Measurements from ENCODE around the gene PAIP2.

Gene PAIP2

GRCh38 chr5:139392678-139393496 lies 51.2 kb downstream of the PAIP2 start:
- peak overlapping the region; percentile 29 for H3K4me3 ChIP-seq (replicated peaks; ENCODE audit: insufficient read depth, low read length)
- peak overlapping the region; percentile 50 for H3K27ac ChIP-seq (replicated peaks)
- DNase-seq (ENCODE audit: low read depth in 1 of 2, low spot score in 1 of 2), result peak; percentile 38 to 62

GRCh38 chr5:139393497-139394122 lies 52.0 kb downstream of the PAIP2 start:
- no peak overlapping the region for H3K27ac ChIP-seq (replicated peaks)
- no peaks in the 10 kb centered on the region for H3K27me3 ChIP-seq (ENCODE audit: insufficient read depth, poor library complexity, severe bottlenecking)
- DNase-seq (ENCODE audit: low read depth in 1 of 2, low spot score in 1 of 2), result no peak
- TF ChIP-seq GABPA (IDR thresholded peaks at IDR 0.05; ENCODE audit: low read depth), result no peak
- TF ChIP-seq, protein P1, sequence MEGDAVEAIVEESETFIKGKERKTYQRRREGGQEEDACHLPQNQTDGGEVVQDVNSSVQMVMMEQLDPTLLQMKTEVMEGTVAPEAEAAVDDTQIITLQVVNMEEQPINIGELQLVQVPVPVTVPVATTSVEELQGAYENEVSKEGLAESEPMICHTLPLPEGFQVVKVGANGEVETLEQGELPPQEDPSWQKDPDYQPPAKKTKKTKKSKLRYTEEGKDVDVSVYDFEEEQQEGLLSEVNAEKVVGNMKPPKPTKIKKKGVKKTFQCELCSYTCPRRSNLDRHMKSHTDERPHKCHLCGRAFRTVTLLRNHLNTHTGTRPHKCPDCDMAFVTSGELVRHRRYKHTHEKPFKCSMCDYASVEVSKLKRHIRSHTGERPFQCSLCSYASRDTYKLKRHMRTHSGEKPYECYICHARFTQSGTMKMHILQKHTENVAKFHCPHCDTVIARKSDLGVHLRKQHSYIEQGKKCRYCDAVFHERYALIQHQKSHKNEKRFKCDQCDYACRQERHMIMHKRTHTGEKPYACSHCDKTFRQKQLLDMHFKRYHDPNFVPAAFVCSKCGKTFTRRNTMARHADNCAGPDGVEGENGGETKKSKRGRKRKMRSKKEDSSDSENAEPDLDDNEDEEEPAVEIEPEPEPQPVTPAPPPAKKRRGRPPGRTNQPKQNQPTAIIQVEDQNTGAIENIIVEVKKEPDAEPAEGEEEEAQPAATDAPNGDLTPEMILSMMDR (IDR thresholded peaks at IDR 0.05; ENCODE audit: insufficient read depth, low read length), result no peak
- no peak overlapping the region for H3K4me3 ChIP-seq (replicated peaks; ENCODE audit: insufficient read depth, low read length)

More at GRCh38 chr5:139392678-139393496, 51.2 kb downstream of the PAIP2 start:
- no peaks in the 10 kb centered on the region for H3K27me3 ChIP-seq (ENCODE audit: insufficient read depth, poor library complexity, severe bottlenecking)
- TF ChIP-seq, protein P1 (IDR thresholded peaks at IDR 0.05; ENCODE audit: insufficient read depth, low read length), result no peak
- peak; percentile 30; the same call in 1 of the 2 replicates for TF ChIP-seq SPI1 (IDR thresholded peaks at IDR 0.05; ENCODE audit: borderline replicate concordance, low read depth)

- Histone ChIP-seq H3K4me3 (replicated peaks; ENCODE audit: insufficient read depth, low read length) (no peak overlapping the region), H3K27ac (replicated peaks) (no peak overlapping the region), H3K27me3 (ENCODE audit: insufficient read depth, poor library complexity, severe bottlenecking) (no peaks in the 10 kb centered on the region)
- no peak for DNase-seq (ENCODE audit: low read depth in 1 of 2, low spot score in 1 of 2)
- TF ChIP-seq POLR2AphosphoS5 (IDR thresholded peaks at IDR 0.05; ENCODE audit: low read depth) (no peak), GABPA (IDR thresholded peaks at IDR 0.05; ENCODE audit: low read depth) (no peak), REST (IDR thresholded peaks at IDR 0.05; ENCODE audit: insufficient replicate concordance, low read depth) (no peak), SPI1 (IDR thresholded peaks at IDR 0.05; ENCODE audit: borderline replicate concordance, low read depth) (no peak)
- TF ChIP-seq, protein P1 (IDR thresholded peaks at IDR 0.05; ENCODE audit: insufficient read depth, low read length), result no peak
Measured at GRCh38 chr5:139394123-139394653, 52.5 kb downstream of the PAIP2 start.

GRCh38 chr5:139394654-139395566 lies 53.3 kb downstream of the PAIP2 start, which contains the start of gene PROB1:
PROB1 (minus strand) TSS chr5:139395104; CDS start chr5:139395081, 23 bp downstream.
- Histone ChIP-seq H3K27me3 (ENCODE audit: insufficient read depth, poor library complexity, severe bottlenecking) (no peaks in the 10 kb centered on the region), H3K4me3 (replicated peaks; ENCODE audit: insufficient read depth, low read length) (no peak within 1 kb of the TSS), H3K27ac (replicated peaks) (no peak within 1 kb of the TSS)
- TF ChIP-seq, protein P1 (IDR thresholded peaks at IDR 0.05; ENCODE audit: insufficient read depth, low read length), result no peak
- TF ChIP-seq GABPA (IDR thresholded peaks at IDR 0.05; ENCODE audit: low read depth) (no peak), REST (IDR thresholded peaks at IDR 0.05; ENCODE audit: insufficient replicate concordance, low read depth) (no peak), POLR2AphosphoS5 (IDR thresholded peaks at IDR 0.05; ENCODE audit: low read depth) (no peak), SPI1 (IDR thresholded peaks at IDR 0.05; ENCODE audit: borderline replicate concordance, low read depth) (no peak)
- no peak for DNase-seq (ENCODE audit: low read depth in 1 of 2, low spot score in 1 of 2)
